ENCODE measurements around the gene GLIS1. TPM values are rescaled to one million over a fixed set of nuclear protein-coding genes. Genes with fewer than 3 reads are reported as not detected.

Gene GLIS1
- total and polyA plus RNA-seq, 2 experiments from 2014 or later: 0.13 to 1.3 TPM

GRCh38 chr1:53585129-53585528, 153.8 kb downstream of the GLIS1 start:
- peak; percentile 39 for DNase-seq (ENCODE audit: low spot score)
- Histone ChIP-seq H3K36me3 (replicated peaks; ENCODE audit: insufficient read depth, low read depth) (no peaks in the 10 kb centered on the region), H3K27me3 (no peaks in the 10 kb centered on the region), H3K4me1 (ENCODE audit: insufficient read depth) (peaks cover 20% of the 10 kb centered on the region), H3K4me3 (no peak overlapping the region), H3K79me2 (no peaks in the 10 kb centered on the region), H3K9me3 (ENCODE audit: low read depth) (no peaks in the 10 kb centered on the region), H3K27ac (peak overlapping the region; percentile 13), H4K20me1 (ENCODE audit: insufficient read depth, poor library complexity, severe bottlenecking) (no peaks in the 10 kb centered on the region), H3K9me2 (replicated peaks; ENCODE audit: insufficient read depth) (no peaks in the 10 kb centered on the region), H3K4me2 (no peak overlapping the region), H2AFZ (no peak overlapping the region)
- TF ChIP-seq EZH2phosphoT487 (IDR thresholded peaks at IDR 0.05; ENCODE audit: low read depth, severe bottlenecking, unreplicated experiment) (no peak), CTCF (IDR thresholded peaks at IDR 0.05; ENCODE audit: poor library complexity) (no peak), EZH2 (IDR thresholded peaks at IDR 0.05; ENCODE audit: borderline replicate concordance) (no peak)
- WGBS (ENCODE audit: low lambda C conversion rate, missing lambda C conversion rate): 46% methylated on average over 5 of the region's 5 CpGs

- Histone ChIP-seq H3K27me3 (no peaks in the 10 kb centered on the region), H2AFZ (no peak overlapping the region), H3K4me3 (no peak overlapping the region), H3K27ac (peak overlapping the region; percentile 77), H3K79me2 (no peaks in the 10 kb centered on the region), H3K4me2 (no peak overlapping the region), H3K9me2 (replicated peaks; ENCODE audit: insufficient read depth) (no peaks in the 10 kb centered on the region), H3K36me3 (replicated peaks; ENCODE audit: insufficient read depth, low read depth) (no peaks in the 10 kb centered on the region), H4K20me1 (ENCODE audit: insufficient read depth, poor library complexity, severe bottlenecking) (no peaks in the 10 kb centered on the region), H3K4me1 (ENCODE audit: insufficient read depth) (peaks cover 17% of the 10 kb centered on the region), H3K9me3 (ENCODE audit: low read depth) (no peaks in the 10 kb centered on the region)
- 55% methylated on average over 2 of the region's 2 CpGs for WGBS (ENCODE audit: low lambda C conversion rate, missing lambda C conversion rate)
- TF ChIP-seq EZH2 (IDR thresholded peaks at IDR 0.05; ENCODE audit: borderline replicate concordance) (no peak), CTCF (IDR thresholded peaks at IDR 0.05; ENCODE audit: poor library complexity) (no peak), EZH2phosphoT487 (IDR thresholded peaks at IDR 0.05; ENCODE audit: low read depth, severe bottlenecking, unreplicated experiment) (no peak)
- no peak for DNase-seq (ENCODE audit: low spot score)
These were observed 154.2 kb downstream of the GLIS1 start for GRCh38 chr1:53584777-53585107.

- WGBS (ENCODE audit: low lambda C conversion rate, missing lambda C conversion rate): 71% methylated on average over 11 of the region's 11 CpGs
- Histone ChIP-seq H3K4me1 (ENCODE audit: insufficient read depth) (peaks cover 17% of the 10 kb centered on the region), H4K20me1 (ENCODE audit: insufficient read depth, poor library complexity, severe bottlenecking) (no peaks in the 10 kb centered on the region), H2AFZ (no peak overlapping the region), H3K27ac (peak overlapping the region; percentile 77), H3K27me3 (no peaks in the 10 kb centered on the region), H3K9me3 (ENCODE audit: low read depth) (no peaks in the 10 kb centered on the region), H3K79me2 (no peaks in the 10 kb centered on the region), H3K4me3 (no peak overlapping the region), H3K9me2 (replicated peaks; ENCODE audit: insufficient read depth) (no peaks in the 10 kb centered on the region), H3K36me3 (replicated peaks; ENCODE audit: insufficient read depth, low read depth) (no peaks in the 10 kb centered on the region), H3K4me2 (no peak overlapping the region)
- DNase-seq (ENCODE audit: low spot score): no peak
- TF ChIP-seq CTCF (IDR thresholded peaks at IDR 0.05; ENCODE audit: poor library complexity) (no peak), EZH2phosphoT487 (IDR thresholded peaks at IDR 0.05; ENCODE audit: low read depth, severe bottlenecking, unreplicated experiment) (no peak), EZH2 (IDR thresholded peaks at IDR 0.05; ENCODE audit: borderline replicate concordance) (no peak)
These were observed 154.8 kb downstream of the GLIS1 start for GRCh38 chr1:53583868-53584776.
